Stomach (tissue), 9 donors: ENCODE results near the gene SLC1A2. TPM values are rescaled to one million over a fixed set of nuclear protein-coding genes. Genes with fewer than 3 reads are reported as not detected.
A peak's percentile ranks its signal among the peaks of the same experiment; 100 is the strongest.

Experiments used
- DNase-seq, 2 donors: peaks; one replicate each; pipeline versions ENCODE4 v3.0.0 to v3.0.0-alpha.2; 2013 to 2019
- H3K27ac ChIP-seq, 5 donors: fragments of 200-600 bp in 4 of 5; sonication (generic) in 4 of 5; one replicate each; pipeline ENCODE4 v1.5.1; 2013 to 2019; ENCODE audit warnings: mild to moderate bottlenecking in 1 of 5, moderate library complexity in 1 of 5
- H3K27me3 ChIP-seq, 3 donors: fragments of 200-600 bp; sonication (generic); one replicate each; pipeline ENCODE4 v1.5.1; 2017 to 2019; ENCODE audit warnings: mixed run types in 1 of 3
- H3K36me3 ChIP-seq, 4 donors: fragments of 200-600 bp; sonication (generic); 1 replicate in 3 of 4; 2 replicates in 1 of 4; pipeline ENCODE4 v1.5.1; 2016 to 2019
- H3K4me1 ChIP-seq, 4 donors: fragments of 200-600 bp; sonication (generic); one replicate each; pipeline ENCODE4 v1.5.1; 2016 to 2019
- H3K4me3 ChIP-seq, 4 donors: fragments of 200-600 bp; sonication (generic) in 3 of 4; one replicate each; pipeline ENCODE4 v1.5.1; 2016 to 2019; ENCODE audit warnings: mild to moderate bottlenecking in 1 of 4
- H3K9me3 ChIP-seq, 4 donors: fragments of 200-600 bp; sonication (generic); one replicate each; pipeline ENCODE4 v1.5.1; 2016 to 2019
- EP300 ChIP-seq: sonication (generic); formaldehyde crosslinking; IDR thresholded peaks from one replicate; pipeline ENCODE4 v1.6.1; 2017; ENCODE audit warnings: antibody characterized with exemption
- POLR2A ChIP-seq, 4 donors: fragments of 450-650 bp; IDR thresholded peaks; one replicate each; pipeline ENCODE4 v1.6.1; 2016; ENCODE audit warnings: antibody characterized with exemption in 4 of 4, control low read depth in 2 of 4, mild to moderate bottlenecking in 1 of 4, moderate library complexity in 1 of 4
- POLR2AphosphoS5 ChIP-seq, 3 donors: sonication (generic); formaldehyde crosslinking; IDR thresholded peaks; one replicate each; pipeline ENCODE4 v1.6.1; 2016; ENCODE audit warnings: antibody characterized with exemption in 3 of 3
- WGBS, 5 donors: extraction: QIAGEN DNeasy Blood & Tissue Kit in 3 of 5; methylation state at CpG; one replicate each; pipeline versions ENCODE4 v1.1.5 to v1.1.7; 2013 to 2018; 5-methylcytosine and 5-hydroxymethylcytosine counted together
- intact Hi-C: fragments of 100-400 bp; cut with DNase I; formaldehyde crosslinking; loops from one replicate; pipeline ENCODE4 v1.15.1; 2023; ENCODE audit warnings: low total_unique reads
- polyA plus RNA-seq, 3 donors: library from polyadenylated mRNA; stranded (reverse); fragments of 200-250 nt; gene quantifications; one replicate each; pipeline ENCODE4 v1.2.3, GENCODE V29; 2013
- total RNA-seq, 5 donors: library from RNA; depleted of rRNA; stranded (reverse); fragments of >200 nt; gene quantifications; one replicate each; pipeline versions ENCODE4 v1.1.0 to v1.2.3, GENCODE V29; 2014 to 2016
- TF ChIP-seq, protein P1 (sequence below), 7 experiments: fragments of 450-650 bp in 4 of 7; fragments of 200-600 bp in 3 of 7; sonication (generic) in 3 of 7; IDR thresholded peaks; one replicate each; pipeline ENCODE4 v1.5.1; 2016 to 2019; ENCODE audit warnings: antibody characterized with exemption in 7 of 7, control low read depth in 2 of 7, mild to moderate bottlenecking in 1 of 7
- donor health status: healthy with polysubstance abuse.
- donor health status: Bipolar disorder and iron deficiency.
- donor health status: healthy.

Gene SLC1A2
- total and polyA plus RNA-seq, 8 donors, result 1.3 to 13.4 (median 3.2) TPM; not detected in 1

DNA sequence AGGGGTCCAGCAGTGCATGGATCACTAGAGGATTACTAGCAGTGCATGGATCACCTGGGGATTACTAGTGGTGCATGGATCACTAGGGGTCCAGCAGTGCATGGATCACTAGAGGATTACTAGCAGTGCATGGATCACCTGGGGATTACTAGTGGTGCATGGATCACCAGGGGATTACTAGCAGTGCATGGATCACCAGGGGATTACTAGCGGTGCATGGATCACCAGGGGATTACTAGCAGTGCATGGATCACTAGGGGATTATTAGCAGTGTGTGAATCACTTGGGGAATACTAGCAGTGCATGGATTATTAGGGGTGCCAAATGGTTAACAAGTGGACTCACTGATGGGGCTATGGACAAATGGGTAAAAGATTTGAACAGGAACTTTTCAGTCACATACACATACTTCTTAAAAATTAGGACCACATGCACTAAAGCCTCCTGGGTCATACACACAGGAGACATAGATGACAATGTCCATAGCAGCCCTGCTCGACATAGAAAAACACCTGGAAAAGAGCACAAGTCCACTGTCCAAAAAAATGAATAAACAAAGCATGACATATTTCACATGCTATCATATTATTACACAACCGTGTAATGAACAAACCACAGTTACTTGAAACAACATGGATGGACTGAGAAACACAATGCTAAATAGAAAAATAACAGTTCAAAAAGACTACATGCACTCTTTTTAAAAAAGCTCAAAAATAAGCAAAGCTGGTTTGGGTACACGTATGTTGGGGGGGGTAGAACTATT is 170.6 kb downstream of the SLC1A2 start:
- intact Hi-C loops, result no loop called here
- H3K27ac ChIP-seq, result peak overlapping the region in 1 of 5 donors; percentile 47
- H3K4me3 ChIP-seq, result no peak overlapping the region
- H3K36me3 ChIP-seq, result no peaks in the 10 kb centered on the region
- H3K9me3 ChIP-seq, result no peaks in the 10 kb centered on the region
- no peak for DNase-seq
- no peaks in the 10 kb centered on the region for H3K27me3 ChIP-seq
- WGBS, 5 donors, result 55 to 72% (median 71%) methylated on average over 4 of the region's 4 CpGs
- peaks cover 0 to 10% (median 0%) of the 10 kb centered on the region in 4 donors for H3K4me1 ChIP-seq
- TF ChIP-seq, protein P1, sequence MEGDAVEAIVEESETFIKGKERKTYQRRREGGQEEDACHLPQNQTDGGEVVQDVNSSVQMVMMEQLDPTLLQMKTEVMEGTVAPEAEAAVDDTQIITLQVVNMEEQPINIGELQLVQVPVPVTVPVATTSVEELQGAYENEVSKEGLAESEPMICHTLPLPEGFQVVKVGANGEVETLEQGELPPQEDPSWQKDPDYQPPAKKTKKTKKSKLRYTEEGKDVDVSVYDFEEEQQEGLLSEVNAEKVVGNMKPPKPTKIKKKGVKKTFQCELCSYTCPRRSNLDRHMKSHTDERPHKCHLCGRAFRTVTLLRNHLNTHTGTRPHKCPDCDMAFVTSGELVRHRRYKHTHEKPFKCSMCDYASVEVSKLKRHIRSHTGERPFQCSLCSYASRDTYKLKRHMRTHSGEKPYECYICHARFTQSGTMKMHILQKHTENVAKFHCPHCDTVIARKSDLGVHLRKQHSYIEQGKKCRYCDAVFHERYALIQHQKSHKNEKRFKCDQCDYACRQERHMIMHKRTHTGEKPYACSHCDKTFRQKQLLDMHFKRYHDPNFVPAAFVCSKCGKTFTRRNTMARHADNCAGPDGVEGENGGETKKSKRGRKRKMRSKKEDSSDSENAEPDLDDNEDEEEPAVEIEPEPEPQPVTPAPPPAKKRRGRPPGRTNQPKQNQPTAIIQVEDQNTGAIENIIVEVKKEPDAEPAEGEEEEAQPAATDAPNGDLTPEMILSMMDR (IDR thresholded peaks at IDR 0.05), result no peak
- no peak for TF ChIP-seq POLR2AphosphoS5 (IDR thresholded peaks at IDR 0.05)
- no peak for TF ChIP-seq EP300
- TF ChIP-seq POLR2A (IDR thresholded peaks at IDR 0.05), result no peak

DNA sequence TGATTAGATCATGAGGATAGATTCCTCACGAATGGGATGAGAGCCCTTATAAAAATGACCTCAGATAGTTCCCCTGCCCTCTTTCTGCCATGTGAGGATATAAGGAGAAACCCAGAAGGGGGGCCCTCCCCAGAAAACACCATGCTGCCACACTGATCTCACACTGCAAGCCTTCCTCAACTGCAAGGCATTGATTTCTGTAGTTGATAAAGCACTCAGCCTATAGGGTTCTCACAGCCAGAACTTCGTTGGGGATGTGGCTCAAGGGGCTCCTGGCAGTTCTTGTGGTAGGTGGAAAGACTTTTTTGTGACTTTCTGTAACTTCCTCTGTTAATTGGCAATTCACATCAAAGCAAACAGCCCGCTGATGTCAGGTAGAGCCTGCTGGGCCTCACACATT is 171.5 kb downstream of the SLC1A2 start:
- no peaks in the 10 kb centered on the region for H3K27me3 ChIP-seq
- no peak for TF ChIP-seq EP300
- TF ChIP-seq POLR2AphosphoS5 (IDR thresholded peaks at IDR 0.05), result no peak
- no peak for TF ChIP-seq POLR2A (IDR thresholded peaks at IDR 0.05)
- TF ChIP-seq, protein P1 (IDR thresholded peaks at IDR 0.05), result no peak
- no peak for DNase-seq
- WGBS, 5 donors, result 84 to 94% (median 86%) methylated on average over 3 of the region's 3 CpGs
- H3K9me3 ChIP-seq, result no peaks in the 10 kb centered on the region
- no peaks in the 10 kb centered on the region for H3K36me3 ChIP-seq
- peaks cover 0 to 7% (median 0%) of the 10 kb centered on the region in 4 donors for H3K4me1 ChIP-seq
- intact Hi-C loops, result no loop called here
- no peak overlapping the region for H3K4me3 ChIP-seq
- H3K27ac ChIP-seq, result peak overlapping the region in 3 of 5 donors; percentile 58 to 80 (median 68)

DNA sequence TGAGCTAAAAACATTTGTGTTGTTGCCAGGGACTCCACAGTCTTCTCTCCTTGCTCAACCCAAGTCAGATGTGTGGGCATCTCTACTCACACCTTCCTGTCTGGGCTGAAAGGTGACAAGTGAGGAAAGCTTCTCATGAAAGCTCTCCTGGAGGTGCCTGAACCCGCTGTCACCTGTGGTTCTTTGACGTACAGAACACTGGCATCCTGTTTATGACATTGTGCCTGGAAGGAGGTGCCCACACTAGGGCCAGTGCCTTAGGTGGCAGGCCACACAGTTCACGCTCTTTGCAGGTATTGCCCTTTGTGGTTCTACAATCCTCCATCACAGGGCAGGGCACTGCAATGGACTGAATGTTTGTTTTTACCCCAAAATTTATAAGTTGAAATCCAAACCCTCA is 171.9 kb downstream of the SLC1A2 start:
- H3K4me1 ChIP-seq, result peaks cover 0 to 11% (median 0%) of the 10 kb centered on the region in 4 donors
- no peaks in the 10 kb centered on the region for H3K9me3 ChIP-seq
- TF ChIP-seq POLR2A (IDR thresholded peaks at IDR 0.05) (no peak), EP300 (no peak), POLR2AphosphoS5 (IDR thresholded peaks at IDR 0.05) (no peak)
- TF ChIP-seq, protein P1 (IDR thresholded peaks at IDR 0.05), result no peak
- intact Hi-C loops, result no loop called here
- 79 to 92% (median 89%) methylated on average over 3 of the region's 3 CpGs for WGBS, 5 donors
- no peaks in the 10 kb centered on the region for H3K36me3 ChIP-seq
- peak; percentile 36 to 70 for DNase-seq
- no peak overlapping the region for H3K4me3 ChIP-seq
- H3K27ac ChIP-seq, result peak overlapping the region in 4 of 5 donors; percentile 6 to 80 (median 63)
- no peaks in the 10 kb centered on the region for H3K27me3 ChIP-seq

DNA sequence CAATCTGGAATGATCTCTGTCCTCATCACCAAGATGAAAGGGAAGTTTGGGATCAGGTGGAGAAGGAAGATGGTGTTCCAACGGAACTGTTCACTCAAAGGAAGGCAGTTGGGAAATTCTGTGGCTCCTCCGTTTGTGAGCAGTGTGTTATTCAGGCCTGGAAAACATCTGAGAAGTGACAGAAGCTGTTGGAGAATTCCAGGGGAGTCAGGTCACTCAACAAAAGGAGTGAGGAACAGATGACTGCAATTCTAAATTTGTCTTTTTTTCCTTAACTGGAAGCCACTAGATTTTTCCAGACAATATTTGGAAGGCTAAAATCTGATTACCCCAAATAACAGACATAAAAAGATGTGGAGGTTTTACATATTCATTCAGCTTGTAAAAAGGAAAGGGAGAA is 172.6 kb downstream of the SLC1A2 start:
- intact Hi-C loops, result no loop called here
- WGBS, 5 donors, result 49 to 68% (median 56%) methylated on average over 2 of the region's 2 CpGs
- Histone ChIP-seq H3K4me1 (peaks cover 0 to 11% (median 0%) of the 10 kb centered on the region in 4 donors), H3K4me3 (no peak overlapping the region), H3K27ac (peak overlapping the region in 4 of 5 donors; percentile 6 to 80 (median 63)), H3K36me3 (no peaks in the 10 kb centered on the region), H3K9me3 (no peaks in the 10 kb centered on the region), H3K27me3 (no peaks in the 10 kb centered on the region)
- TF ChIP-seq, protein P1 (IDR thresholded peaks at IDR 0.05), result no peak
- TF ChIP-seq POLR2AphosphoS5 (IDR thresholded peaks at IDR 0.05) (peak; percentile 43 to 82 (median 78)), POLR2A (IDR thresholded peaks at IDR 0.05) (no peak), EP300 (no peak)
- peak in 1 of 2 donors; percentile 67 for DNase-seq
